Measurements from ENCODE around the gene SND1. TPM values are rescaled to one million over a fixed set of nuclear protein-coding genes. Genes with fewer than 3 reads are reported as not detected.

Gene SND1
- polyA plus RNA-seq, 4 donors = 47.2 to 148 (median 92.2) TPM

DNA sequence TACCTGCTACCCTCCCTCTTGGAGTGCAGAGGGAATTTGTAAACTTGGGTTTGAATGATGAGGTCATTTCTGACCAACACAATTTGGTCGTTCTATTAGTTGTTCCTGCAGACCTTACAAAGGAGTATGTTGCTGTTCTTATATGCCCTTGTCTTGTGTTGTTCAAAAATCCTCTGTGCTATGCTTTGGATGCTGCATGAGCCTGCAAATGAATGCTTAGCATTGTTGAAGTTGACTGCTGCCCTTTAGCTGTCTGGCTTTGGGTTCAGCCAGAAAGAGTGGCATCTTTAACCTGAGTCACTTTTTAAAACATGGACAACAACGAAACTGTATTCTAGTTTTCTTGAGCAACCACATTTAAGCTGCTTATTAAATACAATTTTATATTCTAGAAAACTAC, 80.3 kb downstream of the SND1 start:
- no peak overlapping the region for H3K27ac ChIP-seq (ENCODE audit: low read depth in 1 of 3, low read length in 2 of 3)
- DNase-seq = no peak
- WGBS, 3 donors = 87 to 96% (median 94%) methylated on average over 2 of the region's 2 CpGs
- H3K27me3 ChIP-seq (ENCODE audit: control insufficient read depth in 3 of 3, insufficient read depth in 3 of 3, low read length in 3 of 3) = no peaks in the 10 kb centered on the region
- H3K4me1 ChIP-seq (ENCODE audit: control insufficient read depth in 3 of 3, insufficient read depth in 2 of 3, low read depth in 1 of 3, low read length in 2 of 3) = no peaks in the 10 kb centered on the region
- FAIRE-seq = no peak
- H3K36me3 ChIP-seq (ENCODE audit: control insufficient read depth in 3 of 3, insufficient read depth in 2 of 3, low read depth in 1 of 3, low read length in 3 of 3) = peaks cover 0 to 36% (median 14%) of the 10 kb centered on the region in 3 donors
- no peak overlapping the region for H3K4me3 ChIP-seq (ENCODE audit: low read depth in 1 of 3, low read length in 3 of 3)
- H3K9me3 ChIP-seq (ENCODE audit: control insufficient read depth in 2 of 2, insufficient read depth in 1 of 2, low read depth in 1 of 2, low read length in 1 of 2) = no peaks in the 10 kb centered on the region

DNA sequence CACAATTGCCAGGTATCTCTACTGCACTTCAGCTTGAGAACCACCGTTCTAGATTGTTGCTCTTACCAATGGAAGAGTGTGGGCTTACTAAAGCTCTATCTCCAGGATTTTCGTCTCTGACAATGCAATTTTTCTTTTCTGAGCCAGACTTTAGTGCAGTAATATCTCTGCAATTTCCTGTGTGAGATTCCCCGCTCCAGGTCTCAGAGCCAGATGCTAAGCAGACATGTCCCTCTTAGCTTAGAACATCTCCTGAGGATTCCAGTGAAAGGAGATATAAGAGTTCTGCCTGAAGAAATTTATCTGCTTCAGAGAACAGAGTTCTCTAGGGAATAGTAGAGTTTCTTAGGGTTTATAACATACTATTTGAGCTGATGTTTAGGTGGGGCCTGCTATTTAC, 82.0 kb downstream of the SND1 start:
- no peak for DNase-seq
- Histone ChIP-seq H3K27ac (ENCODE audit: low read depth in 1 of 3, low read length in 2 of 3) (no peak overlapping the region), H3K9me3 (ENCODE audit: control insufficient read depth in 2 of 2, insufficient read depth in 1 of 2, low read depth in 1 of 2, low read length in 1 of 2) (no peaks in the 10 kb centered on the region), H3K36me3 (ENCODE audit: control insufficient read depth in 3 of 3, insufficient read depth in 2 of 3, low read depth in 1 of 3, low read length in 3 of 3) (peaks cover 0 to 33% (median 10%) of the 10 kb centered on the region in 3 donors), H3K4me3 (ENCODE audit: low read depth in 1 of 3, low read length in 3 of 3) (no peak overlapping the region), H3K27me3 (ENCODE audit: control insufficient read depth in 3 of 3, insufficient read depth in 3 of 3, low read length in 3 of 3) (no peaks in the 10 kb centered on the region), H3K4me1 (ENCODE audit: control insufficient read depth in 3 of 3, insufficient read depth in 2 of 3, low read depth in 1 of 3, low read length in 2 of 3) (no peaks in the 10 kb centered on the region)
- 89% methylated on average over 3 of the region's 3 CpGs for WGBS, 3 donors
- no peak for FAIRE-seq

DNA sequence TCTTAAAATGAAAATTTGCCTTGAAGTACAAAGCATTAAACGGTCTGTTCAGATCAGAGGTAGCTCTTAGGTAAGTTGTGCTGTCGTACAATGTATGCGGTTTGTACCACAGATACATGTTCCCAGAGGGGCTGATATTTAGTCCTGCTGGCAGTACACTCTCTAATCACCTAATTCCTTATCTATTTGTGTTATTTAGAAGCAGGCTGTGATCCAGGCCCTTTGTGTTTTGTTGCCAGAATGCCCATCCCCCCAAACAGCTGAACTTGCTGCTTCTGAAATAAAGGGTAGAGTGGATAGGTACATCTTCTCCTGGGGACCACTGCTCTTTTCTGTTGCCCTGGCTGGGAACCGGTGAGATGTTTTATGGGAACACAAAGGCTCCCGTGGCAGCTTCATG, 84.5 kb downstream of the SND1 start:
- FAIRE-seq = no peak
- H3K9me3 ChIP-seq (ENCODE audit: control insufficient read depth in 2 of 2, insufficient read depth in 1 of 2, low read depth in 1 of 2, low read length in 1 of 2) = no peaks in the 10 kb centered on the region

DNA sequence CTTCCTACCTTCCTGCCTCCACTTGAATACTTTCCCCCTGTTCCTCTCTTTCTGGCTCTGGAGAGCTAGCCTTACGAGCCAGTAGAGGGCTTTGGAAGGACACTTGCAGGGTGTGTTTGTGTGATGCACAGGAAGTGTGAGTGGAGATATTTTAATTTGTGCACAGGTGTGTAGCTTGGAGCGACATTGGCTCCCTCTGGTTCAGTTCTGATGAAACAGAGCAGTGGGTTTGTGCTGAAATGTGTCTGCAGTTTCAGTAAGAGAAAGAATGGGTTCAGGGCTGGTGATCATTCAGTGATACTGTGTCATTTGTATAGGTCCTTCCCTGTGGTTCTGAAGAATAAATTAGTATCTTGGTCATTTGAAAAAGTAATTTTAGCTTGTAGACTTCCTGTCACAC, 86.9 kb downstream of the SND1 start:
- H3K9me3 ChIP-seq (ENCODE audit: control insufficient read depth in 2 of 2, insufficient read depth in 1 of 2, low read depth in 1 of 2, low read length in 1 of 2) = no peaks in the 10 kb centered on the region
- whole genome bisulfite sequencing, 3 donors = 89 to 95% (median 94%) methylated on average over 2 of the region's 2 CpGs
- H3K4me1 ChIP-seq (ENCODE audit: control insufficient read depth in 3 of 3, insufficient read depth in 2 of 3, low read depth in 1 of 3, low read length in 2 of 3) = no peaks in the 10 kb centered on the region
- DNase-seq = no peak
- peaks cover 0 to 19% (median 6%) of the 10 kb centered on the region in 3 donors for H3K36me3 ChIP-seq (ENCODE audit: control insufficient read depth in 3 of 3, insufficient read depth in 2 of 3, low read depth in 1 of 3, low read length in 3 of 3)
- H3K27me3 ChIP-seq (ENCODE audit: control insufficient read depth in 3 of 3, insufficient read depth in 3 of 3, low read length in 3 of 3) = no peaks in the 10 kb centered on the region
- H3K4me3 ChIP-seq (ENCODE audit: low read depth in 1 of 3, low read length in 3 of 3) = no peak overlapping the region
- no peak overlapping the region for H3K27ac ChIP-seq (ENCODE audit: low read depth in 1 of 3, low read length in 2 of 3)
- FAIRE-seq = no peak

More for the DNA sequence above, 84.5 kb downstream of the SND1 start:
- Histone ChIP-seq H3K4me1 (ENCODE audit: control insufficient read depth in 3 of 3, insufficient read depth in 2 of 3, low read depth in 1 of 3, low read length in 2 of 3) (no peaks in the 10 kb centered on the region), H3K27me3 (ENCODE audit: control insufficient read depth in 3 of 3, insufficient read depth in 3 of 3, low read length in 3 of 3) (no peaks in the 10 kb centered on the region), H3K4me3 (ENCODE audit: low read depth in 1 of 3, low read length in 3 of 3) (no peak overlapping the region), H3K27ac (ENCODE audit: low read depth in 1 of 3, low read length in 2 of 3) (no peak overlapping the region), H3K36me3 (ENCODE audit: control insufficient read depth in 3 of 3, insufficient read depth in 2 of 3, low read depth in 1 of 3, low read length in 3 of 3) (peaks cover 0 to 24% (median 11%) of the 10 kb centered on the region in 3 donors)
- DNase-seq = no peak
- 92 to 96% (median 92%) methylated on average over 5 of the region's 5 CpGs for WGBS, 3 donors

DNA sequence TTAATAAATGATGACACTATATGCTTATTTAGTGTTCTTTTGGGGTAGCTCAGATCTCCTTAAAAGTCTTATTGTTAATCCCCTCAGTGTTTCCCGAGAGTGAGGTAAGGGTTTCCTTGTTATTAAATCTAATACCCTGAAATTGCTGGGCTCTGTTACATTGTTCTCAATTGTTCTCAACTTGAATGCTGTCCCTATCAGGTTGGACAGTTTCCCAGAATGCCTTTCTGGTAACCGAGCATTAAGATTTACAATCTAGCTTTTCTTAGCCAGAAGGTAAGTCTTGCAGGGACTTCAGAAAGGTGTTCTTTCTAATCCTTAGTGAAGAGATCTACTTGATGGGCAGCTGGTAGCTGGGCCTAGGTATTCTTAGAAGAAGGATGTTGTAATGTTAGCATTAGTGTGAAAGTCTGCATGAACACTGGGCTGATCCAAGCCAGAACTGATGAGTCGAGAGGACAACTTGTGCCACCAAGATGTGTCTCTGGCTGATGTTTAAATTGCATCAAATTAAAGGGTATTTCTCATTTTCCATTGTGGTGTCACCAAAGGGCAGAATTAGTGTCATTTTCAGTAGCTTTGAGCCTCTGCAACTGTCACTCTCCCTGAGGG, 89.9 kb downstream of the SND1 start:
- Histone ChIP-seq H3K27ac (ENCODE audit: low read depth in 1 of 3, low read length in 2 of 3) (no peak overlapping the region), H3K27me3 (ENCODE audit: control insufficient read depth in 3 of 3, insufficient read depth in 3 of 3, low read length in 3 of 3) (no peaks in the 10 kb centered on the region), H3K4me1 (ENCODE audit: control insufficient read depth in 3 of 3, insufficient read depth in 2 of 3, low read depth in 1 of 3, low read length in 2 of 3) (no peaks in the 10 kb centered on the region), H3K4me3 (ENCODE audit: low read depth in 1 of 3, low read length in 3 of 3) (no peak overlapping the region), H3K9me3 (ENCODE audit: control insufficient read depth in 2 of 2, insufficient read depth in 1 of 2, low read depth in 1 of 2, low read length in 1 of 2) (no peaks in the 10 kb centered on the region), H3K36me3 (ENCODE audit: control insufficient read depth in 3 of 3, insufficient read depth in 2 of 3, low read depth in 1 of 3, low read length in 3 of 3) (peaks cover 0 to 7% (median 6%) of the 10 kb centered on the region in 3 donors)
- DNase-seq (no peak), FAIRE-seq (no peak)
- 82 to 86% (median 85%) methylated on average over 3 of the region's 3 CpGs for WGBS, 3 donors

DNA sequence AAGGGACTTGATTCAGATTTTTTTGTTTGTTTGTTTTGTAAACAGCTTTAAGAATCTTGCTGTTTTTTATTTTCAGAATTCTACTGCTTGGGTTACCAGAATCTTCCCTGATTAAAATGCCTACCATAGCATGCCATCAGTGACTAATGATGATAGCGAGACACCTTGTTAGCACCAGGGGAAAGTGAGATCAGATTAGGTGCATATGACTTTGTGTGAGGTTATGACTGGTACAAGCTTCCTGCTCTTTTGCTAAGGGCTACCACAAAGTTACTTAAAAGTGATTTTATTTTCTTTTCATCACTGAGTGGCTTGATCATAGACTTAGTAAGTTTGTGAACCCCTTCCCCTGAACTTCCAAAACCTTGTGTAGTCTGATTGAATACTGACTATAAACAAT, 93.5 kb downstream of the SND1 start:
- DNase-seq (no peak), FAIRE-seq (no peak)
- H3K27me3 ChIP-seq (ENCODE audit: control insufficient read depth in 3 of 3, insufficient read depth in 3 of 3, low read length in 3 of 3) = no peaks in the 10 kb centered on the region
- 79 to 88% (median 86%) methylated on average over 1 of the region's 1 CpG for WGBS, 3 donors
- H3K4me1 ChIP-seq (ENCODE audit: control insufficient read depth in 3 of 3, insufficient read depth in 2 of 3, low read depth in 1 of 3, low read length in 2 of 3) = no peaks in the 10 kb centered on the region
- H3K36me3 ChIP-seq (ENCODE audit: control insufficient read depth in 3 of 3, insufficient read depth in 2 of 3, low read depth in 1 of 3, low read length in 3 of 3) = peaks cover 0 to 8% (median 5%) of the 10 kb centered on the region in 3 donors
- no peak overlapping the region for H3K4me3 ChIP-seq (ENCODE audit: low read depth in 1 of 3, low read length in 3 of 3)
- no peak overlapping the region for H3K27ac ChIP-seq (ENCODE audit: low read depth in 1 of 3, low read length in 2 of 3)
- H3K9me3 ChIP-seq (ENCODE audit: control insufficient read depth in 2 of 2, insufficient read depth in 1 of 2, low read depth in 1 of 2, low read length in 1 of 2) = no peaks in the 10 kb centered on the region

DNA sequence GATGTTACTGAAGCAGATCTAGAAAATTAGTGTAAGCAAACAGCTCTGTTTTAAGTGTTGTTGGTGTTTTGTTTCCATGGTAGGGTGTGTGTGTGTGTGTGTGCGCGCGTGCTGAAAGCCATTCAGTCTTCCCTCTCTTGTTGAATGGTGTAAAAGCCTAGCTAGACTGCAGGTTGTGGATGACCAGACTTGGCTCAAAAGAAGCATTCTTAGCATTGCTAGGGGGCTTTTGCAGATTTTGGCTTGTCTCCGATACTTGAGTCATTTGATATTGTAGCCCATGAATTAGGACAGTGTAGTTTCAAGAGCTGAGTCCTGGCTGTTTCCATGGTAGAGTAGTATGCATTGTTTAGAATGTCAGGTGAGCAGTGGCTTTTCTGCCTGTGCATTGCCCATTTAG, 99.1 kb downstream of the SND1 start:
- Histone ChIP-seq H3K4me3 (ENCODE audit: low read depth in 1 of 3, low read length in 3 of 3) (no peak overlapping the region), H3K4me1 (ENCODE audit: control insufficient read depth in 3 of 3, insufficient read depth in 2 of 3, low read depth in 1 of 3, low read length in 2 of 3) (peaks cover 0 to 3% (median 0%) of the 10 kb centered on the region in 3 donors), H3K27ac (ENCODE audit: low read depth in 1 of 3, low read length in 2 of 3) (no peak overlapping the region), H3K36me3 (ENCODE audit: control insufficient read depth in 3 of 3, insufficient read depth in 2 of 3, low read depth in 1 of 3, low read length in 3 of 3) (peaks cover 0 to 6% (median 3%) of the 10 kb centered on the region in 3 donors), H3K9me3 (ENCODE audit: control insufficient read depth in 2 of 2, insufficient read depth in 1 of 2, low read depth in 1 of 2, low read length in 1 of 2) (no peaks in the 10 kb centered on the region), H3K27me3 (ENCODE audit: control insufficient read depth in 3 of 3, insufficient read depth in 3 of 3, low read length in 3 of 3) (no peaks in the 10 kb centered on the region)
- 77 to 98% (median 96%) methylated on average over 4 of the region's 4 CpGs for WGBS, 3 donors
- no peak for FAIRE-seq
- DNase-seq = no peak

DNA sequence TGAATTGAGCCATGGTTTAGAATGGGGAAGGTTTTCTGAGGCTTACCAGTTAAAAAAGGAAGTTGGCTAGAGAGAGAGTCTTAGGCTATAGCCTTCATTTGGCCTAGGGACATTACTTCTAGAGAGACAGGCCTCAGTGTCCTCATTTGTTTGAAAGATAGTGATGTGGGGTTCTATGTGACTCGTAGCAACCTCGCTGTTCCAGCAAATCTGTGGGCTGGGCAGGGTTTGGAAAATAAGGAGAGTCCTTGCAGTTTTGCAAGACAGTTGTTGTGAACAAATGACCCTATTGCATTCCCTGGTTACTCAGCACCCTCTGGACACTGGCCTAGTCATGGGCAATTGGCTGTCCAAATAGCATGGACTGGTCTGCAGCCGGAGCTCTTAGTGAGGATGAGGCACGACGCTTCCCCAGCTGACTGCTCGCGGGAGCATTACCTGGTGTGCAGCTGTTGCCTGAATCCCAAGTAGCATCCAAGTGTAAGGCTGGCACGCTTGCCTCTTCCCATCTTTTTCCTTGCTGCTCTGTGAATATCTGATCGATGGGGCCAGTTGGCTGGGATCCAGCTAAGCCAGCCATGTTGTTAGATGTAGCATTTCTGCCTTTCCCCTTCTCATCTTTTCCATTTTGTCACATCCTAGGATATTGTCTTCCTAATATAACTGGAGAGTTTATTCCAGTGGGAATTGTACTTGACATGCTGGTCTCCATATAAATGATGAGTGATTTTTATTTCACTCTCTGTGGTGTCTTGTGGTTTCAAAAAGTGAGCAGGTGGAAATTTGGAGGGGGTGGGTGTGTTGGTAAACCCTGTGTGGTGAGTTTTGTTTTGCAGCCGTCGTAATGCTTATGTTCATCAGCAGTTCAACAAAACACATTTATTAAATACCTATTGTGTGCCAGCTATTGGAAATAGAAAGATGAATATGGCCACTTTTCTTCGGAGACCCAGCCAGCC, 99.8 kb downstream of the SND1 start:
- DNase-seq (no peak), FAIRE-seq (no peak)
- H3K36me3 ChIP-seq (ENCODE audit: control insufficient read depth in 3 of 3, insufficient read depth in 2 of 3, low read depth in 1 of 3, low read length in 3 of 3) = peaks cover 0 to 6% (median 3%) of the 10 kb centered on the region in 3 donors
- H3K27ac ChIP-seq (ENCODE audit: low read depth in 1 of 3, low read length in 2 of 3) = no peak overlapping the region
- WGBS, 3 donors = 88 to 91% (median 89%) methylated on average over 12 of the region's 12 CpGs
- H3K9me3 ChIP-seq (ENCODE audit: control insufficient read depth in 2 of 2, insufficient read depth in 1 of 2, low read depth in 1 of 2, low read length in 1 of 2) = no peaks in the 10 kb centered on the region
- H3K27me3 ChIP-seq (ENCODE audit: control insufficient read depth in 3 of 3, insufficient read depth in 3 of 3, low read length in 3 of 3) = no peaks in the 10 kb centered on the region
- H3K4me1 ChIP-seq (ENCODE audit: control insufficient read depth in 3 of 3, insufficient read depth in 2 of 3, low read depth in 1 of 3, low read length in 2 of 3) = peaks cover 0 to 3% (median 0%) of the 10 kb centered on the region in 3 donors
- H3K4me3 ChIP-seq (ENCODE audit: low read depth in 1 of 3, low read length in 3 of 3) = no peak overlapping the region
